Tibial nerve (tissue), 4 donors: Measurements from ENCODE around the gene BTBD9. TPM values are rescaled to one million over a fixed set of nuclear protein-coding genes. Genes with fewer than 3 reads are reported as not detected.

Experiments used
- DNase-seq, 2 donors: peaks; one replicate each; pipeline ENCODE4 v3.0.0-alpha.2; 2019; ENCODE audit warnings: low spot score in 2 of 2
- H3K27ac ChIP-seq, 4 donors: fragments of 200-600 bp; sonication (generic) in 3 of 4; one replicate each; pipeline ENCODE4 v1.5.1; 2017 to 2019; ENCODE audit warnings: mild to moderate bottlenecking in 1 of 4
- H3K27me3 ChIP-seq, 2 donors: fragments of 200-600 bp; sonication (generic) in 1 of 2; one replicate each; pipeline versions ENCODE4 v1.5.1 to v1.6.0; 2017 to 2019
- H3K36me3 ChIP-seq, 3 donors: fragments of 200-600 bp; sonication (generic); one replicate each; pipeline ENCODE4 v1.5.1; 2018 to 2019
- H3K4me1 ChIP-seq, 4 donors: fragments of 200-600 bp; sonication (generic) in 3 of 4; one replicate each; pipeline ENCODE4 v1.5.1; 2017 to 2019
- H3K4me3 ChIP-seq, 4 donors: fragments of 200-600 bp; sonication (generic) in 3 of 4; one replicate each; pipeline ENCODE4 v1.5.1; 2017 to 2019; ENCODE audit warnings: mild to moderate bottlenecking in 1 of 4, moderate library complexity in 1 of 4
- H3K9me3 ChIP-seq, 4 donors: fragments of 200-600 bp; sonication (generic) in 3 of 4; one replicate each; pipeline ENCODE4 v1.5.1; 2017 to 2019
- EP300 ChIP-seq, 2 donors: sonication (generic); formaldehyde crosslinking; IDR thresholded peaks; one replicate each; pipeline ENCODE4 v1.6.1; 2017; ENCODE audit warnings: antibody characterized with exemption in 2 of 2, mild to moderate bottlenecking in 1 of 2
- POLR2A ChIP-seq, 2 donors: fragments of 450-650 bp; IDR thresholded peaks; one replicate each; pipeline ENCODE4 v1.6.1; 2017; ENCODE audit warnings: antibody characterized with exemption in 2 of 2, mild to moderate bottlenecking in 2 of 2, moderate library complexity in 2 of 2
- WGBS, 2 donors: methylation state at CpG; one replicate each; pipeline ENCODE4 v1.1.5; 2018; 5-methylcytosine and 5-hydroxymethylcytosine counted together
- small RNA-seq: library from RNA; depleted of rRNA; stranded (forward); fragments of <200 nt; gene quantifications from one replicate; pipeline ENCODE3, GENCODE V24; 2016
- total RNA-seq, 4 donors: library from RNA; depleted of rRNA; stranded (reverse); fragments of >200 nt; gene quantifications; one replicate each; pipeline ENCODE4 v1.1.0, GENCODE V29; 2016
- TF ChIP-seq, protein P1 (sequence below), 5 experiments: fragments of 200-600 bp in 3 of 5; fragments of 450-650 bp in 2 of 5; sonication (generic) in 3 of 5; IDR thresholded peaks; one replicate each; pipeline ENCODE4 v1.5.1; 2016 to 2019; ENCODE audit warnings: antibody characterized with exemption in 5 of 5, mild to moderate bottlenecking in 3 of 5, moderate library complexity in 2 of 5

BTBD9 gene
- total RNA-seq, 4 donors from 2014 or later = 7.5 to 23.9 (median 10.7) TPM

DNA sequence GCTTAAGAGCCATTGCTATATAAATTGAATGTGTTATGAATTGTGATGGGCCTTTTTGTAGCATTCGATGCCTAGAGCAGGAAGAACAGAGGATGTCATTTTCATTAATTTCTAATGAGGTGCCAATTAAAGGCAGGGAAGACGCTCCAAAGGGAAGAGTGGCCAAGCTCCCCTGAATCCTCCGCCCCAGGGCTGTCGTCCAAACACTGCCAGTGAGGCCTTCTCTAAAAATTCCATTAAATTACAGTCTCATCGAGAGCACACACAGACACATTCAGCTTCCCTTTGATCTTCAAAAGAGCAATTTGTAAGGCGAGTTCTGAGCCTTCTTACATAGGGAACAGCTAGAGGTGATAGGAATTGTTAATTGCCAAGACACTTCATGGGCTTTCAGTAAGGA is 520.2 kb downstream of the BTBD9 start:
- H3K4me1 ChIP-seq = peaks cover 0 to 10% (median 0%) of the 10 kb centered on the region in 4 donors
- WGBS, 2 donors = 72 to 78% methylated on average over 6 of the region's 6 CpGs
- DNase-seq = no peak
- H3K27ac ChIP-seq = no peak overlapping the region
- H3K9me3 ChIP-seq = no peaks in the 10 kb centered on the region
- H3K4me3 ChIP-seq = no peak overlapping the region
- peaks cover 0 to 38% (median 0%) of the 10 kb centered on the region in 3 donors for H3K36me3 ChIP-seq
- no peaks in the 10 kb centered on the region for H3K27me3 ChIP-seq
- TF ChIP-seq EP300 (IDR thresholded peaks at IDR 0.05) (no peak), POLR2A (IDR thresholded peaks at IDR 0.05) (no peak)
- TF ChIP-seq, protein P1, sequence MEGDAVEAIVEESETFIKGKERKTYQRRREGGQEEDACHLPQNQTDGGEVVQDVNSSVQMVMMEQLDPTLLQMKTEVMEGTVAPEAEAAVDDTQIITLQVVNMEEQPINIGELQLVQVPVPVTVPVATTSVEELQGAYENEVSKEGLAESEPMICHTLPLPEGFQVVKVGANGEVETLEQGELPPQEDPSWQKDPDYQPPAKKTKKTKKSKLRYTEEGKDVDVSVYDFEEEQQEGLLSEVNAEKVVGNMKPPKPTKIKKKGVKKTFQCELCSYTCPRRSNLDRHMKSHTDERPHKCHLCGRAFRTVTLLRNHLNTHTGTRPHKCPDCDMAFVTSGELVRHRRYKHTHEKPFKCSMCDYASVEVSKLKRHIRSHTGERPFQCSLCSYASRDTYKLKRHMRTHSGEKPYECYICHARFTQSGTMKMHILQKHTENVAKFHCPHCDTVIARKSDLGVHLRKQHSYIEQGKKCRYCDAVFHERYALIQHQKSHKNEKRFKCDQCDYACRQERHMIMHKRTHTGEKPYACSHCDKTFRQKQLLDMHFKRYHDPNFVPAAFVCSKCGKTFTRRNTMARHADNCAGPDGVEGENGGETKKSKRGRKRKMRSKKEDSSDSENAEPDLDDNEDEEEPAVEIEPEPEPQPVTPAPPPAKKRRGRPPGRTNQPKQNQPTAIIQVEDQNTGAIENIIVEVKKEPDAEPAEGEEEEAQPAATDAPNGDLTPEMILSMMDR (IDR thresholded peaks at IDR 0.05) = no peak

DNA sequence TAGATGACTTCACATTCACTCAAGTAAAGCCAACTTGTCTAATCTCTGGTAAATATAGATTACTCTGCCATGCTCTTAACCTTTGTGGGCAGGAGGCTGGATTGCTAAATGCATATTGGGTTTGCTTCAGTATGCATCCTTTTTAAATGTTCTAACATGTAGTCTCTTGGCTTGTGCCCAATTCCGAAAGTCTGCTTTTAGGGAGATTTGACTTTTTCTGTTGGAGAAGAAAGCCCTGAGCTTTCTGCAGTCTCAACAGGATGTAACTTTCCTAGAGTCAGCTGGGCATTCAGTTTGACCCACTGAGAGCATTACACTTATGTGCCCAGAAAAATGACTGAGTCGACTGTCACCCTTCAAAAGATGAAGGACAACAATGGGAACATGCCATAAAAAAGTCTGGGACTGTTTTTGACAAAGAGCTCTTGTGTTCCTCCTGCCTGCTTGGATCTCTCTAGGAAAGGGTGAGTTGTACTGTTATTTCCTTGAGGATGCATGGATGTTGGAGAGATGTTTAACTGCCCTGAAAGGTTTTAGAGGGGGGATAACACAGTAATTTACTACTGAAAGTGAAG is 520.9 kb downstream of the BTBD9 start:
- no peak overlapping the region for H3K27ac ChIP-seq
- TF ChIP-seq POLR2A (IDR thresholded peaks at IDR 0.05) (no peak), EP300 (IDR thresholded peaks at IDR 0.05) (no peak)
- TF ChIP-seq, protein P1 (IDR thresholded peaks at IDR 0.05) = no peak
- H3K27me3 ChIP-seq = no peaks in the 10 kb centered on the region
- H3K4me1 ChIP-seq = peaks cover 0 to 10% (median 0%) of the 10 kb centered on the region in 4 donors
- no peaks in the 10 kb centered on the region for H3K9me3 ChIP-seq
- DNase-seq = no peak
- WGBS, 2 donors = 28 to 47% methylated on average over 2 of the region's 2 CpGs
- H3K4me3 ChIP-seq = no peak overlapping the region
- peaks cover 0 to 31% (median 0%) of the 10 kb centered on the region in 3 donors for H3K36me3 ChIP-seq

Small RNAs within 50 kb of the gene (small RNA-seq; reads per million reads assigned to genes)
- gene RF00019 = not detected
- not detected for gene RF00279

Other genes with a start within 250 kb of the BTBD9 start
- gene GLO1, start 63.2 kb upstream of the BTBD9 start, total RNA-seq = 100 to 1,000 TPM in 2 of 4 donors, 10 to 100 TPM in 2; 69.6 to 118 (median 86.3) TPM
- gene DNAH8, start 75.4 kb upstream of the BTBD9 start, total RNA-seq = under 1 TPM in 1 of 4 donors, not detected in 3; 0.22 TPM